Upper lobe of left lung (tissue), 4 donors: ENCODE data around the gene NPIPB12.
"Not testable (repeated sequence)": the region's sequence is repeated elsewhere in the genome, so short reads cannot be mapped to it uniquely, and the experiment has no call there.

Experiments used
- CTCF ChIP-seq, 6 experiments: fragments of 450-650 bp in 4 of 6; fragments of 200-600 bp in 2 of 6; sonication (generic) in 2 of 6; IDR thresholded peaks; one replicate each; pipeline ENCODE4 v1.5.1; 2016 to 2019; ENCODE audit warnings: antibody characterized with exemption in 6 of 6
- EP300 ChIP-seq, 4 donors: sonication (generic); formaldehyde crosslinking; IDR thresholded peaks; one replicate each; pipeline ENCODE4 v1.5.1; 2017; ENCODE audit warnings: antibody characterized with exemption in 4 of 4, control low read depth in 2 of 4
- POLR2A ChIP-seq, 4 donors: fragments of 450-650 bp; IDR thresholded peaks; one replicate each; pipeline ENCODE4 v1.5.1; 2016 to 2017; ENCODE audit warnings: antibody characterized with exemption in 4 of 4, mild to moderate bottlenecking in 2 of 4
- POLR2AphosphoS5 ChIP-seq, 2 donors: sonication (generic); formaldehyde crosslinking; IDR thresholded peaks; one replicate each; pipeline ENCODE4 v1.5.1; 2017; ENCODE audit warnings: antibody characterized with exemption in 2 of 2

GRCh38 chr16:29457660-29458059, 48.5 kb downstream of the NPIPB12 start:
- not testable (repeated sequence) for TF ChIP-seq POLR2A, POLR2AphosphoS5, CTCF, EP300 (IDR thresholded peaks at IDR 0.05)
